ENCODE data around the gene ZNF182.
A peak's percentile ranks its signal among the peaks of the same experiment; 100 is the strongest.
"Not testable (repeated sequence)": the region's sequence is repeated elsewhere in the genome, so short reads cannot be mapped to it uniquely, and the experiment has no call there.

ZNF182 gene

GRCh38 chrX:48028091-48028490, 24.3 kb upstream of the ZNF182 start (continued):
- TF ChIP-seq RBAK (tag by site-specific recombination; IDR thresholded peaks at IDR 0.05) (no peak), ZNF302 (tag by site-specific recombination; IDR thresholded peaks at IDR 0.05; ENCODE audit: low read depth) (no peak), ZNF639 (tag by site-specific recombination; IDR thresholded peaks at IDR 0.05) (no peak), PATZ1 (tag by site-specific recombination; IDR thresholded peaks at IDR 0.05) (no peak), REST (tag by site-specific recombination; IDR thresholded peaks at IDR 0.05) (no peak)

GRCh38 chrX:48027545-48027944, 23.8 kb upstream of the ZNF182 start:
- CTCF ChIA-PET: interaction anchor here (0.6 to 5.3 kb wide), 15 partner anchors 14 to 1164 kb away, joined by 3 to 41 read pairs (median 4); partner anchors contain the start of gene ZNF81
- H3K36me3 ChIP-seq (ENCODE audit: control insufficient read depth in 2 of 2, insufficient read depth in 1 of 2, low read length in 2 of 2); POLR2A ChIA-PET; H3K4me1 ChIP-seq (ENCODE audit: control insufficient read depth, insufficient read depth, low read length); H3K27ac ChIP-seq (ENCODE audit: extremely low read depth, low read depth, low read length); H3K4me3 ChIP-seq (ENCODE audit: low read depth, low read length); H3K9me3 ChIP-seq (ENCODE audit: control insufficient read depth, insufficient read depth, low read depth, low read length): not testable (repeated sequence)

- ChIA-PET CTCF (interaction anchor here (0.6 to 5.3 kb wide), 5 partner anchors 124 to 195 kb away, joined by 3 to 41 read pairs (median 10); partner anchors contain the start of gene ZNF81), POLR2A (no interaction called here)
- Histone ChIP-seq H3K27ac (ENCODE audit: extremely low read depth, low read depth, low read length) (no peak overlapping the region), H3K4me3 (ENCODE audit: low read depth, low read length) (no peak overlapping the region), H3K36me3 (ENCODE audit: control insufficient read depth in 2 of 2, insufficient read depth in 1 of 2, low read length in 2 of 2) (no peaks in the 10 kb centered on the region), H3K4me1 (ENCODE audit: control insufficient read depth, insufficient read depth, low read length) (no peaks in the 10 kb centered on the region), H3K9me3 (ENCODE audit: control insufficient read depth, insufficient read depth, low read depth, low read length) (no peaks in the 10 kb centered on the region)
- TF ChIP-seq ZBTB48 (tag by site-specific recombination; IDR thresholded peaks at IDR 0.05): 0 out of 2 replicates have a peak, but pooled peaks have one; percentile 48
- 0 out of 2 replicates have a peak, but pooled peaks have one; percentile 33 for TF ChIP-seq ZNF600 (tag by site-specific recombination; IDR thresholded peaks at IDR 0.05)
- peak; percentile 54; the same call in 1 of the 2 replicates for TF ChIP-seq ZNF660 (tag by site-specific recombination; IDR thresholded peaks at IDR 0.05)
- TF ChIP-seq ZNF677 (tag by site-specific recombination; IDR thresholded peaks at IDR 0.05): no peak
- peak; percentile 74 for TF ChIP-seq ZNF654 (tag by site-specific recombination; IDR thresholded peaks at IDR 0.05; ENCODE audit: low read depth)
Observed at GRCh38 chrX:48025561-48025960, 21.8 kb upstream of the ZNF182 start.

GRCh38 chrX:48022738-48023137, 18.9 kb upstream of the ZNF182 start:
- POLR2A ChIA-PET: no interaction called here
- no peaks in the 10 kb centered on the region for H3K4me1 ChIP-seq (ENCODE audit: control insufficient read depth, insufficient read depth, low read length)
- H3K4me3 ChIP-seq (ENCODE audit: low read depth, low read length): no peak overlapping the region
- CTCF ChIA-PET: interaction anchor here (1.0 to 1.1 kb wide), 2 partner anchors 62 to 191 kb away, joined by 3 to 4 read pairs; no protein-coding TSS in a partner anchor
- no peaks in the 10 kb centered on the region for H3K36me3 ChIP-seq (ENCODE audit: control insufficient read depth in 2 of 2, insufficient read depth in 1 of 2, low read length in 2 of 2)
- H3K9me3 ChIP-seq (ENCODE audit: control insufficient read depth, insufficient read depth, low read depth, low read length): no peaks in the 10 kb centered on the region
- no peak overlapping the region for H3K27ac ChIP-seq (ENCODE audit: extremely low read depth, low read depth, low read length)
- TF ChIP-seq ZNF626 (tag by site-specific recombination; IDR thresholded peaks at IDR 0.05): no peak
- TF ChIP-seq ZNF692 (tag by site-specific recombination; IDR thresholded peaks at IDR 0.05): no peak
- TF ChIP-seq GLIS1 (tag by site-specific recombination; IDR thresholded peaks at IDR 0.05): no peak
- TF ChIP-seq ZNF416 (tag by site-specific recombination; IDR thresholded peaks at IDR 0.05): no peak
- TF ChIP-seq ZNF555 (tag by site-specific recombination; conservative IDR thresholded peaks at IDR 0.05): no peak
- no peak for TF ChIP-seq ZNF521 (tag by site-specific recombination; IDR thresholded peaks at IDR 0.05)
- no peak for TF ChIP-seq ZNF560 (tag by site-specific recombination; IDR thresholded peaks at IDR 0.05; ENCODE audit: borderline replicate concordance)
- no peak for TF ChIP-seq SCRT2 (tag by site-specific recombination; IDR thresholded peaks at IDR 0.05)
- TF ChIP-seq SP3 (tag by site-specific recombination; IDR thresholded peaks at IDR 0.05): no peak
- TF ChIP-seq ZFP41 (tag by site-specific recombination; IDR thresholded peaks at IDR 0.05; ENCODE audit: borderline replicate concordance): no peak
- no peak for TF ChIP-seq SETDB1 (IDR thresholded peaks at IDR 0.05; ENCODE audit: insufficient read length, low read length)
- TF ChIP-seq ZNF48 (tag by site-specific recombination; IDR thresholded peaks at IDR 0.05): no peak
- no peak for TF ChIP-seq ZNF76 (tag by site-specific recombination; IDR thresholded peaks at IDR 0.05; ENCODE audit: borderline replicate concordance, low read depth)
